Measurements from ENCODE around the gene OSGEP.

GRCh38 chr14:20400965-20401593 lies 53.5 kb downstream of the OSGEP start:
- TF ChIP-seq, protein P1, sequence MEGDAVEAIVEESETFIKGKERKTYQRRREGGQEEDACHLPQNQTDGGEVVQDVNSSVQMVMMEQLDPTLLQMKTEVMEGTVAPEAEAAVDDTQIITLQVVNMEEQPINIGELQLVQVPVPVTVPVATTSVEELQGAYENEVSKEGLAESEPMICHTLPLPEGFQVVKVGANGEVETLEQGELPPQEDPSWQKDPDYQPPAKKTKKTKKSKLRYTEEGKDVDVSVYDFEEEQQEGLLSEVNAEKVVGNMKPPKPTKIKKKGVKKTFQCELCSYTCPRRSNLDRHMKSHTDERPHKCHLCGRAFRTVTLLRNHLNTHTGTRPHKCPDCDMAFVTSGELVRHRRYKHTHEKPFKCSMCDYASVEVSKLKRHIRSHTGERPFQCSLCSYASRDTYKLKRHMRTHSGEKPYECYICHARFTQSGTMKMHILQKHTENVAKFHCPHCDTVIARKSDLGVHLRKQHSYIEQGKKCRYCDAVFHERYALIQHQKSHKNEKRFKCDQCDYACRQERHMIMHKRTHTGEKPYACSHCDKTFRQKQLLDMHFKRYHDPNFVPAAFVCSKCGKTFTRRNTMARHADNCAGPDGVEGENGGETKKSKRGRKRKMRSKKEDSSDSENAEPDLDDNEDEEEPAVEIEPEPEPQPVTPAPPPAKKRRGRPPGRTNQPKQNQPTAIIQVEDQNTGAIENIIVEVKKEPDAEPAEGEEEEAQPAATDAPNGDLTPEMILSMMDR (IDR thresholded peaks at IDR 0.05): no peak
- no peak for TF ChIP-seq POLR2A (IDR thresholded peaks at IDR 0.05)
